Measurements from ENCODE around the gene CAMTA1. TPM values are rescaled to one million over a fixed set of nuclear protein-coding genes. Genes with fewer than 3 reads are reported as not detected.

Gene CAMTA1
- total RNA-seq, 1 experiment from 2014 or later = 105 TPM

- no peak for DNase-seq (ENCODE audit: low read depth)
Measured at GRCh38 chr1:7531562-7532340, 746.5 kb downstream of the CAMTA1 start.

- DNase-seq (ENCODE audit: low read depth) = no peak
Measured at GRCh38 chr1:7533006-7533405, 747.8 kb downstream of the CAMTA1 start.

- DNase-seq (ENCODE audit: low read depth) = peak; percentile 41
Measured at GRCh38 chr1:7534061-7534825, 749.0 kb downstream of the CAMTA1 start.

GRCh38 chr1:7535016-7535415 lies 749.8 kb downstream of the CAMTA1 start:
- DNase-seq (ENCODE audit: low read depth) = no peak

- DNase-seq (ENCODE audit: low read depth) = no peak
Measured at GRCh38 chr1:7535934-7536878, 751.0 kb downstream of the CAMTA1 start.

GRCh38 chr1:7536891-7537591 lies 751.8 kb downstream of the CAMTA1 start:
- DNase-seq (ENCODE audit: low read depth) = no peak

GRCh38 chr1:7538033-7538432 lies 752.8 kb downstream of the CAMTA1 start:
- peak; percentile 90 for DNase-seq (ENCODE audit: low read depth)

GRCh38 chr1:7538849-7539768 lies 753.9 kb downstream of the CAMTA1 start:
- DNase-seq (ENCODE audit: low read depth) = no peak

GRCh38 chr1:7539769-7540175 lies 754.5 kb downstream of the CAMTA1 start:
- DNase-seq (ENCODE audit: low read depth) = peak; percentile 84

- no peak for DNase-seq (ENCODE audit: low read depth)
Measured at GRCh38 chr1:7540816-7541215, 755.6 kb downstream of the CAMTA1 start.

- no peak for DNase-seq (ENCODE audit: low read depth)
Measured at GRCh38 chr1:7541629-7542028, 756.4 kb downstream of the CAMTA1 start.

GRCh38 chr1:7543718-7544090 lies 758.5 kb downstream of the CAMTA1 start:
- DNase-seq (ENCODE audit: low read depth) = no peak

- DNase-seq (ENCODE audit: low read depth) = peak; percentile 92
Measured at GRCh38 chr1:7549277-7550161, 764.3 kb downstream of the CAMTA1 start.

- no peak for DNase-seq (ENCODE audit: low read depth)
Measured at GRCh38 chr1:7550261-7550865, 765.1 kb downstream of the CAMTA1 start.

GRCh38 chr1:7550981-7551380 lies 765.7 kb downstream of the CAMTA1 start:
- DNase-seq (ENCODE audit: low read depth) = no peak

GRCh38 chr1:7551442-7551841 lies 766.2 kb downstream of the CAMTA1 start:
- no peak for DNase-seq (ENCODE audit: low read depth)

- DNase-seq (ENCODE audit: low read depth) = no peak
Measured at GRCh38 chr1:7552402-7552801, 767.1 kb downstream of the CAMTA1 start.

- no peak for DNase-seq (ENCODE audit: low read depth)
Measured at GRCh38 chr1:7553042-7553690, 767.9 kb downstream of the CAMTA1 start.
